Retina (tissue), 1 donor: ENCODE results near the gene DUSP7.

ENCODE experiments used
- DNase-seq: peaks from one replicate; pipeline ENCODE4 v3.0.0-alpha.2; 2016

The DUSP7 gene

GRCh38 chr3:52024765-52025452 is 31.5 kb downstream of the DUSP7 start:
- DNase-seq, result no peak

GRCh38 chr3:52023860-52024764 is 32.3 kb downstream of the DUSP7 start:
- DNase-seq, result no peak

- DNase-seq, result no peak
Measured at GRCh38 chr3:52023101-52023770, 33.1 kb downstream of the DUSP7 start.

- no peak for DNase-seq
Measured at GRCh38 chr3:52022323-52023100, 33.9 kb downstream of the DUSP7 start.

GRCh38 chr3:52021489-52022268 is 34.7 kb downstream of the DUSP7 start:
- no peak for DNase-seq

GRCh38 chr3:52020796-52021195 is 35.6 kb downstream of the DUSP7 start:
- DNase-seq, result no peak

- DNase-seq, result no peak
Measured at GRCh38 chr3:52019352-52020080, 36.9 kb downstream of the DUSP7 start.

GRCh38 chr3:52018319-52019000 is 37.9 kb downstream of the DUSP7 start:
- no peak for DNase-seq

- no peak for DNase-seq
Measured at GRCh38 chr3:52017586-52017985, 38.8 kb downstream of the DUSP7 start.

GRCh38 chr3:52015438-52016228 is 40.7 kb downstream of the DUSP7 start:
- no peak for DNase-seq

GRCh38 chr3:52014613-52015012 is 41.8 kb downstream of the DUSP7 start:
- no peak for DNase-seq

GRCh38 chr3:52013802-52014598 is 42.4 kb downstream of the DUSP7 start:
- DNase-seq, result no peak

- DNase-seq, result no peak
Measured at GRCh38 chr3:52012699-52013098, 43.7 kb downstream of the DUSP7 start.

GRCh38 chr3:52010431-52010830 is 45.9 kb downstream of the DUSP7 start:
- DNase-seq, result no peak

- DNase-seq, result no peak
Measured at GRCh38 chr3:52007291-52007690, 49.1 kb downstream of the DUSP7 start.

GRCh38 chr3:52006820-52007133 is 49.6 kb downstream of the DUSP7 start:
- no peak for DNase-seq

GRCh38 chr3:52006017-52006819 is 50.2 kb downstream of the DUSP7 start:
- DNase-seq, result no peak

GRCh38 chr3:52005571-52005986 is 50.8 kb downstream of the DUSP7 start:
- no peak for DNase-seq
